SK-N-SH (cell line): Measurements from ENCODE around the gene CACNG4. TPM values are rescaled to one million over a fixed set of nuclear protein-coding genes. Genes with fewer than 3 reads are reported as not detected.

Source experiments
- CTCF ChIA-PET: fragments of 300-600, 350-600 bp; formaldehyde crosslinking; extraction: SDS; loops from one replicate; lab custom pipeline; 2021; lab: Yijun Ruan, JAX
- POLR2A ChIA-PET: fragments of 350-600 bp; sonication (Branson Sonifier 250); formaldehyde crosslinking; extraction: SDS; loops from one replicate; lab custom pipeline; 2020; ENCODE audit warnings: antibody characterized with exemption, inconsistent platforms; lab: Yijun Ruan, JAX
- DNase-seq: peaks from one replicate; pipeline ENCODE4 v3.0.0; 2012
- H2AFZ ChIP-seq: fragments of 200-600 bp; sonication (generic); 2 replicates; pipeline ENCODE4 v1.8.1; 2016; ENCODE audit warnings: antibody characterized with exemption, mild to moderate bottlenecking, low read depth
- H3F3A ChIP-seq: fragments of 200-600 bp; sonication (generic); replicated peaks from 2 replicates; pipeline ENCODE3; 2016; ENCODE audit warnings: antibody characterized with exemption, mild to moderate bottlenecking; ENCODE audit not compliant: insufficient read depth
- H3K27ac ChIP-seq, 2 experiments: fragments of 200-500 bp in 1 of 2; fragments of 200-600 bp in 1 of 2; sonication (Bioruptor generic) in 1 of 2; sonication (generic), shearing (Covaris generic) in 1 of 2; 2 replicates each; pipeline versions ENCODE4 v1.5.1 to v1.6.1; 2014 to 2016; ENCODE audit warnings: low read depth in 2 of 2, inconsistent platforms in 1 of 2, low read length in 1 of 2, mild to moderate bottlenecking in 1 of 2, mixed read lengths in 1 of 2
- H3K27me3 ChIP-seq: fragments of 200-600 bp; sonication (generic), shearing (Covaris generic); 2 replicates; pipeline ENCODE4 v1.6.1; 2016; ENCODE audit warnings: mixed run types; ENCODE audit not compliant: insufficient read depth
- H3K36me3 ChIP-seq, 2 experiments: fragments of 200-500 bp in 1 of 2; fragments of 200-600 bp in 1 of 2; sonication (Bioruptor generic) in 1 of 2; sonication (generic) in 1 of 2; replicated peaks in 1 of 2; 2 replicates each; pipeline versions ENCODE3 to v1.5.1; 2014 to 2016; ENCODE audit warnings: low read length in 1 of 2, mild to moderate bottlenecking in 1 of 2; ENCODE audit not compliant: insufficient read depth in 2 of 2, control insufficient read depth in 1 of 2
- H3K4me1 ChIP-seq, 2 experiments: fragments of 200-500 bp in 1 of 2; fragments of 200-600 bp in 1 of 2; sonication (Bioruptor generic) in 1 of 2; sonication (generic), shearing (Covaris generic) in 1 of 2; 2 replicates each; pipeline versions ENCODE4 v1.5.1 to v1.6.1; 2014 to 2016; ENCODE audit warnings: low read depth in 1 of 2, low read length in 1 of 2, mixed run types in 1 of 2; ENCODE audit not compliant: insufficient read depth in 2 of 2, control insufficient read depth in 1 of 2
- H3K4me2 ChIP-seq: fragments of 200-600 bp; sonication (generic), shearing (Covaris generic); 2 replicates; pipeline ENCODE4 v1.6.1; 2017; ENCODE audit warnings: mixed run types
- H3K4me3 ChIP-seq, 2 experiments: fragments of 200-500 bp in 1 of 2; fragments of 200-600 bp in 1 of 2; sonication (Bioruptor generic) in 1 of 2; sonication (generic), shearing (Covaris generic) in 1 of 2; 2 replicates each; pipeline versions ENCODE4 v1.5.1 to v1.8.1; 2014 to 2016; ENCODE audit warnings: low read depth in 2 of 2, inconsistent platforms in 1 of 2, low read length in 1 of 2, mild to moderate bottlenecking in 1 of 2, mixed read lengths in 1 of 2, moderate library complexity in 1 of 2
- H3K79me2 ChIP-seq: fragments of 200-600 bp; sonication (generic); 2 replicates; pipeline ENCODE4 v1.8.1; 2017; ENCODE audit warnings: mild to moderate bottlenecking; ENCODE audit not compliant: insufficient read depth
- H3K9ac ChIP-seq: fragments of 200-600 bp; sonication (generic); 2 replicates; pipeline ENCODE4 v1.6.1; 2017; ENCODE audit warnings: mixed run types
- H3K9me2 ChIP-seq: fragments of 200-600 bp; sonication (generic); 2 replicates; pipeline ENCODE4 v1.6.1; 2017; ENCODE audit warnings: mixed run types
- H3K9me3 ChIP-seq: fragments of 200-600 bp; sonication (generic); 2 replicates; pipeline ENCODE4 v1.6.1; 2017; ENCODE audit warnings: mixed run types, mild to moderate bottlenecking, moderate library complexity
- H4K20me1 ChIP-seq: fragments of 200-600 bp; sonication (generic); 2 replicates; pipeline ENCODE4 v1.6.1; 2017; ENCODE audit warnings: mild to moderate bottlenecking, mixed run types; ENCODE audit not compliant: insufficient read depth
- CHD2 ChIP-seq: fragments of 150-350 bp; IDR thresholded peaks from 2 replicates; pipeline ENCODE4 v1.6.1; 2018; ENCODE audit warnings: low read length; ENCODE audit not compliant: partially characterized antibody
- EP300 ChIP-seq, 2 experiments: IDR thresholded peaks; 2 replicates each; pipeline versions ENCODE4 v1.4.0 to v1.6.1; 2012; ENCODE audit warnings: borderline replicate concordance in 1 of 2, low read depth in 1 of 2, low read length in 1 of 2
- EZH2phosphoT487 ChIP-seq: fragments of 200-600 bp; sonication (generic); IDR thresholded peaks from 2 replicates; pipeline ENCODE4 v1.6.1; 2017; ENCODE audit warnings: low read depth, mixed run types, mild to moderate bottlenecking, antibody characterized with exemption, moderate library complexity, borderline replicate concordance
- FOSL2 ChIP-seq: IDR thresholded peaks from 2 replicates; pipeline ENCODE4 v1.4.0; 2012; ENCODE audit warnings: low read depth, mild to moderate bottlenecking, moderate library complexity, borderline replicate concordance
- FOXJ3 ChIP-seq: sonication (generic); formaldehyde crosslinking; IDR thresholded peaks from 2 replicates; pipeline ENCODE4 v1.5.1; 2020; ENCODE audit warnings: mild to moderate bottlenecking, missing genetic modification reagents
- GATA2 ChIP-seq: sonication (generic); formaldehyde crosslinking; IDR thresholded peaks from 2 replicates; pipeline ENCODE4 v1.5.0; 2020; ENCODE audit warnings: mild to moderate bottlenecking, missing genetic modification reagents
- IRF3 ChIP-seq: fragments of 150-350 bp; IDR thresholded peaks from 2 replicates; pipeline ENCODE4 v1.6.1; 2016; ENCODE audit warnings: mild to moderate bottlenecking, low read depth, low read length
- JUND ChIP-seq: IDR thresholded peaks from 2 replicates; pipeline ENCODE4 v1.4.0; 2012
- MAX ChIP-seq: IDR thresholded peaks from 2 replicates; pipeline ENCODE4 v1.4.0; 2012; ENCODE audit warnings: low read depth
- MEF2A ChIP-seq: IDR thresholded peaks from 2 replicates; pipeline ENCODE4 v1.4.0; 2012; ENCODE audit warnings: low read depth, borderline replicate concordance
- NFIC ChIP-seq: IDR thresholded peaks from 2 replicates; pipeline ENCODE4 v1.4.0; 2012; ENCODE audit warnings: borderline replicate concordance
- PBX3 ChIP-seq: IDR thresholded peaks from 2 replicates; pipeline ENCODE4; 2012
- RAD21 ChIP-seq: IDR thresholded peaks from 2 replicates; pipeline ENCODE4 v1.6.1; 2012; ENCODE audit warnings: mild to moderate bottlenecking, low read length
- SIN3A ChIP-seq: IDR thresholded peaks from 2 replicates; pipeline ENCODE4 v1.6.1; 2012; ENCODE audit warnings: low read depth, mild to moderate bottlenecking, low read length, moderate library complexity, borderline replicate concordance
- TAF1 ChIP-seq: IDR thresholded peaks from 2 replicates; pipeline ENCODE4 v1.6.1; 2012; ENCODE audit warnings: low read depth, mild to moderate bottlenecking, low read length, moderate library complexity, borderline replicate concordance
- TEAD4 ChIP-seq: IDR thresholded peaks from 2 replicates; pipeline ENCODE4 v1.4.0; 2012; ENCODE audit warnings: mild to moderate bottlenecking, borderline replicate concordance; ENCODE audit not compliant: insufficient read depth
- YY1 ChIP-seq: IDR thresholded peaks from 2 replicates; pipeline ENCODE4 v1.4.0; 2012; ENCODE audit warnings: low read depth, mild to moderate bottlenecking
- ZBTB33 ChIP-seq: IDR thresholded peaks from 2 replicates; pipeline ENCODE4 v1.4.0; 2012; ENCODE audit warnings: low read depth, borderline replicate concordance
- WGBS: methylation state at CpG from one replicate; pipeline ENCODE4 v1.1.6; 2017; ENCODE audit warnings: low lambda C conversion rate; 5-methylcytosine and 5-hydroxymethylcytosine counted together
- polyA plus RNA-seq, 3 experiments: library from polyadenylated mRNA; depleted of rRNA; stranded (reverse); fragments of >200 nt; gene quantifications; 2 replicates each; pipeline ENCODE4 v1.2.3, GENCODE V29; 2012

CACNG4 gene
- polyA plus RNA-seq, 1 of the 3 experiments (the other 2 are of a cell fraction): 13.2 TPM

GRCh38 chr17:66923886-66924285 lies 40.6 kb upstream of the CACNG4 start:
- Histone ChIP-seq H3K9me3 (no peaks in the 10 kb centered on the region), H2AFZ (no peak overlapping the region), H3K4me1 (peaks cover 0 to 2% of the 10 kb centered on the region in 2 experiments; a peak in 1 of 4 replicates), H4K20me1 (no peaks in the 10 kb centered on the region), H3K79me2 (no peaks in the 10 kb centered on the region), H3K36me3 (no peaks in the 10 kb centered on the region), H3F3A (no peaks in the 10 kb centered on the region), H3K4me3 (no peak overlapping the region), H3K27ac (no peak overlapping the region), H3K9me2 (no peaks in the 10 kb centered on the region), H3K9ac (no peak overlapping the region), H3K27me3 (no peaks in the 10 kb centered on the region; the same call in 1 of the 2 replicates), H3K4me2 (no peak overlapping the region)
- 49% methylated on average over 1 of the region's 1 CpG for WGBS
- no peak for DNase-seq
- POLR2A ChIA-PET: no interaction called here
- TF ChIP-seq PBX3: no peak
- no peak for TF ChIP-seq EP300 (IDR thresholded peaks at IDR 0.05; ENCODE audit: borderline replicate concordance in 1 of 2, low read depth in 1 of 2, low read length in 1 of 2)
- no peak for TF ChIP-seq GATA2 (CRISPR knock-in tag)
- TF ChIP-seq MAX: no peak
- no peak for TF ChIP-seq FOSL2
- TF ChIP-seq JUND: no peak
- TF ChIP-seq YY1: no peak
- no peak for TF ChIP-seq EZH2phosphoT487
- no peak for TF ChIP-seq RAD21
- TF ChIP-seq TAF1: no peak
- TF ChIP-seq NFIC: no peak
- TF ChIP-seq TEAD4: no peak
- no peak for TF ChIP-seq MEF2A
- TF ChIP-seq ZBTB33: no peak
- no peak for TF ChIP-seq SIN3A
- no peak for TF ChIP-seq IRF3
- TF ChIP-seq CHD2: no peak
- no peak for TF ChIP-seq FOXJ3 (CRISPR knock-in tag)
- CTCF ChIA-PET: interaction anchor here (1.0 kb wide), 2 partner anchors 8 to 11 kb away, joined by 3 to 5 read pairs; no protein-coding TSS in a partner anchor
